ENCODE measurements around the gene WDR46. TPM values are rescaled to one million over a fixed set of nuclear protein-coding genes. Genes with fewer than 3 reads are reported as not detected.

The WDR46 gene
- total RNA-seq, 4 donors from 2014 or later = 30.5 to 42.6 (median 35.7) TPM

- Histone ChIP-seq H3K27me3 (no peaks in the 10 kb centered on the region), H3K9me3 (no peaks in the 10 kb centered on the region), H3K36me3 (peaks cover 18 to 56% (median 52%) of the 10 kb centered on the region in 4 donors), H3K4me1 (peaks cover 28 to 60% (median 42%) of the 10 kb centered on the region in 4 donors), H3K27ac (replicated peaks in 1 of 4) (peak within 1 kb of the TSS; percentile 93 to 99 (median 98)), H3K4me3 (peak within 1 kb of the TSS; percentile 69 to 98 (median 82))
- intact Hi-C loops (cut with DNase I) = no loop called here
- peak; percentile 96 for DNase-seq (ENCODE audit: extremely low spot score)
- TF ChIP-seq POLR2A (IDR thresholded peaks at IDR 0.05; ENCODE audit: low read depth) (no peak), EP300 (IDR thresholded peaks at IDR 0.05) (no peak), POLR2AphosphoS5 (IDR thresholded peaks at IDR 0.05) (no peak), CTCF (IDR thresholded peaks at IDR 0.05) (no peak)
- no CpG with 5 or more reads among the region's 34 CpGs for whole genome bisulfite sequencing
Observed at GRCh38 chr6:33298773-33299236, 9.8 kb upstream of the WDR46 start, which contains the start of gene RGL2. TSS of gene RGL2 (minus strand) at chr6:33298942. CDS start at chr6:33298610, 332 bp downstream.

- Histone ChIP-seq H3K36me3 (peaks cover 14 to 56% (median 52%) of the 10 kb centered on the region in 4 donors), H3K27me3 (no peaks in the 10 kb centered on the region), H3K4me1 (peaks cover 28 to 60% (median 41%) of the 10 kb centered on the region in 4 donors), H3K4me3 (peak overlapping the region; percentile 69 to 98 (median 82)), H3K27ac (replicated peaks in 1 of 4) (peak overlapping the region; percentile 93 to 99 (median 98)), H3K9me3 (no peaks in the 10 kb centered on the region)
- 1% methylated on average over 31 of the region's 42 CpGs for WGBS
- TF ChIP-seq POLR2A (IDR thresholded peaks at IDR 0.05; ENCODE audit: low read depth) (no peak), POLR2AphosphoS5 (IDR thresholded peaks at IDR 0.05) (peak; percentile 33 to 77)
- DNase-seq (ENCODE audit: extremely low spot score) = peak; percentile 94
- intact Hi-C loops (cut with DNase I) = no loop called here
Observed at GRCh38 chr6:33297956-33298772, 9.1 kb upstream of the WDR46 start.

- H3K27ac ChIP-seq (replicated peaks in 1 of 4) = peak overlapping the region; percentile 93 to 99 (median 98)
- H3K4me3 ChIP-seq = peak overlapping the region; percentile 69 to 98 (median 82)
- H3K4me1 ChIP-seq = peaks cover 28 to 60% (median 41%) of the 10 kb centered on the region in 4 donors
- DNase-seq (ENCODE audit: extremely low spot score) = no peak
- TF ChIP-seq CTCF (IDR thresholded peaks at IDR 0.05) (no peak), POLR2AphosphoS5 (IDR thresholded peaks at IDR 0.05) (no peak), POLR2A (IDR thresholded peaks at IDR 0.05; ENCODE audit: low read depth) (no peak), EP300 (IDR thresholded peaks at IDR 0.05) (no peak)
- H3K36me3 ChIP-seq = peaks cover 12 to 56% (median 52%) of the 10 kb centered on the region in 4 donors
- intact Hi-C loops (cut with DNase I) = no loop called here
- 9% methylated on average over 9 of the region's 16 CpGs for WGBS
- no peaks in the 10 kb centered on the region for H3K9me3 ChIP-seq
- H3K27me3 ChIP-seq = no peaks in the 10 kb centered on the region
Observed at GRCh38 chr6:33297406-33297955, 8.4 kb upstream of the WDR46 start.

GRCh38 chr6:33296797-33297405, 7.9 kb upstream of the WDR46 start:
- intact Hi-C loops (cut with DNase I) = no loop called here
- Histone ChIP-seq H3K4me3 (peak overlapping the region; percentile 69 to 98 (median 82)), H3K36me3 (peaks cover 18 to 56% (median 52%) of the 10 kb centered on the region in 4 donors), H3K27ac (replicated peaks in 1 of 4) (peak overlapping the region; percentile 93 to 99 (median 98)), H3K4me1 (peaks cover 28 to 60% (median 40%) of the 10 kb centered on the region in 4 donors), H3K9me3 (no peaks in the 10 kb centered on the region), H3K27me3 (no peaks in the 10 kb centered on the region)
- WGBS = 59% methylated on average over 6 of the region's 12 CpGs
- TF ChIP-seq POLR2AphosphoS5 (IDR thresholded peaks at IDR 0.05) = no peak
- no peak for TF ChIP-seq CTCF (IDR thresholded peaks at IDR 0.05)
- no peak for TF ChIP-seq POLR2A (IDR thresholded peaks at IDR 0.05; ENCODE audit: low read depth)
- TF ChIP-seq EP300 (IDR thresholded peaks at IDR 0.05) = no peak
- DNase-seq (ENCODE audit: extremely low spot score) = no peak
